DOHH2 (cell line): ENCODE measurements around the gene CTNNA2.

ENCODE experiments used
- EZH2phosphoT487 ChIP-seq: fragments of 200-600 bp; sonication (generic); IDR thresholded peaks from 2 replicates; pipeline ENCODE4 v1.6.1; 2017; ENCODE audit warnings: borderline replicate concordance, mild to moderate bottlenecking, antibody characterized with exemption, low read length, moderate library complexity, mixed read lengths
- TF ChIP-seq, protein P1 (sequence below): fragments of 200-600 bp; sonication (generic); IDR thresholded peaks from one replicate; pipeline ENCODE4 v1.5.1; 2014; ENCODE audit warnings: antibody characterized with exemption, mild to moderate bottlenecking, low read depth, low read length; ENCODE audit not compliant: poor library complexity, severe bottlenecking

DNA sequence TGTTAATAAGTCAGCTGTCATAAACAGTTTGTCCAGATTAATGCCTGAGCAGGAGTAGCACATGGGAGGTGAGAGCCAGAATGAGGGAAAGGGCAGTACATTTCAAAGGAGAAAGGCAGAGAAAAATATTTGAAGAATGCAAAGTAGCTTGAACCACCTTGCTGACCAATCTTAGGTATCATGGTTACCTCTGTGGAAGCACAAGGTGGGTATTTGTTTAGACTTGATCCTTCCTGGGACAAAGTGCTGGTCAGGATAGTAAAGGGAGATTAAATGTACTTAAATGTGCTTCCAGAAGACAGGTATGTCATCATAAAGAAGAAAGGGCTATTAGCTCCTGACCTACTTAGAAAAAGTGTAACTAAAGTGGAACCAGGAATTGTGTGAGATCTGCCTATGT is 686.7 kb downstream of the CTNNA2 start:
- TF ChIP-seq, protein P1, sequence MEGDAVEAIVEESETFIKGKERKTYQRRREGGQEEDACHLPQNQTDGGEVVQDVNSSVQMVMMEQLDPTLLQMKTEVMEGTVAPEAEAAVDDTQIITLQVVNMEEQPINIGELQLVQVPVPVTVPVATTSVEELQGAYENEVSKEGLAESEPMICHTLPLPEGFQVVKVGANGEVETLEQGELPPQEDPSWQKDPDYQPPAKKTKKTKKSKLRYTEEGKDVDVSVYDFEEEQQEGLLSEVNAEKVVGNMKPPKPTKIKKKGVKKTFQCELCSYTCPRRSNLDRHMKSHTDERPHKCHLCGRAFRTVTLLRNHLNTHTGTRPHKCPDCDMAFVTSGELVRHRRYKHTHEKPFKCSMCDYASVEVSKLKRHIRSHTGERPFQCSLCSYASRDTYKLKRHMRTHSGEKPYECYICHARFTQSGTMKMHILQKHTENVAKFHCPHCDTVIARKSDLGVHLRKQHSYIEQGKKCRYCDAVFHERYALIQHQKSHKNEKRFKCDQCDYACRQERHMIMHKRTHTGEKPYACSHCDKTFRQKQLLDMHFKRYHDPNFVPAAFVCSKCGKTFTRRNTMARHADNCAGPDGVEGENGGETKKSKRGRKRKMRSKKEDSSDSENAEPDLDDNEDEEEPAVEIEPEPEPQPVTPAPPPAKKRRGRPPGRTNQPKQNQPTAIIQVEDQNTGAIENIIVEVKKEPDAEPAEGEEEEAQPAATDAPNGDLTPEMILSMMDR: no peak
- no peak for TF ChIP-seq EZH2phosphoT487
